ENCODE results near the gene RTN1.

Gene RTN1

DNA sequence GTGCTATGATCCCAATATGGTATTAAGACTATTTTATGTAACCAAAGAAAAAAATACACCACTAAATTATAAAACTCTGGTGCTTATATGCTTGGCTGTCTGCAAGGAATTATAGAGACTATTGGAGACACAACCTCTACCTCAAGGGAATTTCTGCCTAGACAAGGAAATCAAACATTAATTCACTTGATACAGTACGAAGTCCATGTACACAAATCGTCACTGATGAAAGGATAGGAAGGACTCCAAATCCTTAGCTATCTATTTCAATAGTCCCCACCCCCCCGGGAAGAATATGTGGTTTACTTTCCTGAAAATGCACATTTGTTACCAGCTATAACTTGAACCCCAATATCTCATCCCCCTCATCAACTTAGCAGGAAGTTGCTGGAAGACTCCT, 21.9 kb downstream of the RTN1 start:
- no peak for DNase-seq

GRCh38 chr14:59847711-59848110, 22.9 kb downstream of the RTN1 start:
- DNase-seq = no peak

DNA sequence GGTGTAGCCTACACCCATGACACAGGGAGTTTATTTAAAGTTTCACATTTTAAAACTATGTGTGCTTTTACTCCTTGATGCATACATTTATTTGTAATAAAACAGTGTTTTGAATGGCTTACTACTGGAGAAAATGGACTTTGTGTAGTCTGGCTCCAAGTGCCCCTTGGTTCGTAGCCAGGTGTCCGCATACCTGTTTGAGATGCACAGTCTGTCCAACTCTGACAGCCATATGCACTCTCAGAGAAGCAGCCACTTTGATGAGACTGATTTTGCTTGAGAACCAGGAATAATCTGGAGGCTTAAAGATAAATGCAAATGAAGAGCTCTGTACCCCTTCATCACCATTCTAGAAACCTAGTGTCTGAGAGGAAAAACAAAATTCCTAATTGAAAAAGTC, 24.0 kb downstream of the RTN1 start:
- DNase-seq = no peak

DNA sequence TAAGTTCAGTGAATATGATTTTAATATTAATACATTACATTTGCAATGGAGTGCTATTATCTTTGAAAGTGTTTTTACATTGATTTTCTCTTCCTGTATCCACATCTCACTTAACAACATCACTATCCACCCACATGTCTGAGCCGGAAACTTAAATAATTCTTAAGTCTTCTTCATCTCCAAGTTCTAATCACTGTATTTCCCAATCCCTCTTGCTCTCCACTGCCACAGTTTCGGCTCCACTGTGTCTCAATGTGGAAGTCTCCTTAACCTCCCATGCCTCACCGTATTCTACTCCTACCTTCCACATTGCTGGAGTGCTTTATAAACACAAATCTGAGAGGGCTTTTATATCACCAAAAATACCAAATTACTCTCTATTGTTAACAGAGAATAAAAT, 25.3 kb downstream of the RTN1 start:
- DNase-seq = no peak

GRCh38 chr14:59844186-59844812, 26.3 kb downstream of the RTN1 start:
- no peak for DNase-seq

DNA sequence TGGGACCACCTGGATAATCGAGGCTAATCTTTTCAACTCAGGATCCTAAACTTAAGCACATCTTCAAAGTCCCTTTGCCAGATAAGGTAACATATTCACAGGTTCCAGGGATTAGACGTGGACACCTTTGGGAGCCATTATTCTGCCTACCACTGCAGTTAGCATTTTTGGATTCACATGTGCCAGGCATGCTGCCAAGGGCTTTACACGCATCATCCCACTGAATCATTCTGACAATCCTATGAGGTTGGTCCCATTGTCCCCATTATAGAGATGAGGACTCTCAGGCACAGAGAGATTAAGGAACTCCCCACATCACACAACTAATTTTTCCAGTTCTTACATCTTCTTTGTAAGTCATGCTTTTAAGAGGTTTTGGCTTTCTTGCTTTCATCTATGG, 34.5 kb downstream of the RTN1 start:
- no peak for DNase-seq

GRCh38 chr14:59832653-59833294, 37.8 kb downstream of the RTN1 start:
- DNase-seq = no peak

DNA sequence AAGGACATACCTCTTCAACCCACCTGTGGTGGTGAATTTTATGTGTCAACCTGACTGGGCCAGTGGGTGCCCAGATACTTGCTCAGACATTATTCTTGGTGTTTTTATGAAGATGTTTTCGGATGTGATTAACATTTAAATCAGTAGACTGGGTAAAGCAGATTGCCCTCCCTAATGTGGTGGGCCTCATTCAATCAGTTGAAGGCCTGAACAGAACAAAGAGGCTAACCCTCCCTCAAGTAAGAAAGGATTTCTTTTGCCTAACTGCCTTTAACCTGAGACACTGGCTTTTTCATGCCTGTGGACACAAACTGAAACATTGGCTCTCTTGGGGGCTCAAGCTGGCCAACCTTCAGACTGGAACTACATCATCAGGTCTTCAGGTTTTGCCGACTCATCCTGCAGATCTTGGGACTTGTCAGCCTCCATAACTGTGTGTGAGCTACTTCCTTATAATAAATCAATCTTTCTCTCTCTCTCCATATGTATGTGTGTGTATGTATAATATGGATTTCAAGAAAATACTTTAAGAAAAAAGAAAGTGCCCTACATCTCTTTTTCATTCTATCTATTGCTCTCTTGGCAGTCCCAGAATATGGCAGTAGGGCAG, 39.4 kb downstream of the RTN1 start:
- no peak for DNase-seq

DNA sequence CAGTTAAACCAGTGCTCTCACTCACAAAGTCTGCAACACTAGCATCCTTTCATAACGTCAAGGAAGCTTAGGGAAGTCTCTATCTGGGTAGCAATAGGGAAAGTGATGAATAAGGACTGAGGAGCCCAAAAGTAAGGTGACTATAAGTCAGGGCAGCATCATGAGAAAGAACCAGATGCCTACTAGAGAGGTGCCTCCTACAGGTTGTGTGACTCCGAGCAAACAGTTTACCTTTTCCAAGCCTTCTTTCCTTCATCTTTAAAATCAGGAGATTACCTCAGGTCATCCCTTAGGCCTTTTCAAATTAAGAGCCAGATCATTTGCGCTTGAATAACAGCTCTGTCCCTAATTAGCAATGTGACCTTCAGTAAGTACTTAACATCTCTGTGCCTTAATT, 40.2 kb downstream of the RTN1 start:
- DNase-seq = no peak

DNA sequence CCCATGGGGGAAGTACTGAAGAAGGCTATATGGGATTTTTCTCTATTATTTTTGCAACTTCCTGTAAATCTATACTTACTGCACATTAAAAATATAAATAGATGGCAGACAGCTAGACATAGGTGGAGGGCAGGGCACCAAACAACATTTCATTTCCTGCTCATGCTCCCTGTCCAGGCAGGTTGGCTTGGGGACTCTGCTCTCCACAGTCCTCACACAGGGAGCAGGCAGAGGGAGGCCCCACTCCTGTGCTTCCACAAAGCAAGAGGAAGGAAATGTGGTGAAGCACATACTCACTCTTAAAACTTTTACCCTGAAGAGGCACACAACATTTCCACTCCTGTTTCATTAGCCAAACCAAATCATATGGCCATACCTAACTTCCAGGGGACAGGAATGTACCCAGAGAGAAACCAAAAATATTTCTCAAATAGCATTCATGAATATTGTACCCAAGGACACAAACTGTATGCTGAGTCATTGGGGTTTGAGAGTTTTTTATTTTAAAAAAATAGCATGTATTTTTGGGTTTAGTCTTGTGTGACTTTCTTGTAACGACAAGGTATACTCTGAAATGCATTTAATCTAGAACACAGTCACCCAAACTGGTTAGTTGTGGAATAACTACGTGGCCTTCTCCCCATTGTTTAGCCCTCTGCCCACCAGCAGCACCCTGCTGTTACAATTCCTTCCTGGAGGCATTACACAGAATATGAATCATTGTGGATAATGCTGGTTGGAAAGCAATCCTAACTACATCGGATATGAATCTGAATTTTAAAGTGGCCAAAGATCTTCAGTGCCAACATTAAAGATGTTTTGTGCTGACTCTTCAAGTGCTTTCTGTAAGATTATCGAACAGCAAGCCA, 40.9 kb downstream of the RTN1 start:
- no peak for DNase-seq

DNA sequence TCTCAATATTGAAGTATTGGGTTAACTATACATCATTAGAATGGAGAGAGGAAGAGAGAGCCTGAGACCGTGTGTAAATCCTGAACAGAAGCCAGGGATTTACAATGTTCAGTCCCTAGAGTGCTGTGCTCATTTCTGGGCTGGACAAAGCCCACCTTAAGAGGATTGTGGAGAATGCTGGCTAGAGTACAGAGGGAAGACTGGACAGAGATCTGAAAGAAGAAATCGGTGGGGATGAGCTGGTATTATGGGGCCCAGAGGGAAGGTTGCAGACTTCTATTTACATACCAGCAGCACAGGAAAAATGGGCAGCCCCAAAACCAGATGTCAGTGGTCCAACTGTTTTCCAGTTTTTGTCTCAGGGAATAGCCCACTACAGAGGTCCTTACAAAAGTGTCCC, 42.3 kb downstream of the RTN1 start:
- no peak for DNase-seq

GRCh38 chr14:59827401-59827800, 43.2 kb downstream of the RTN1 start:
- no peak for DNase-seq

DNA sequence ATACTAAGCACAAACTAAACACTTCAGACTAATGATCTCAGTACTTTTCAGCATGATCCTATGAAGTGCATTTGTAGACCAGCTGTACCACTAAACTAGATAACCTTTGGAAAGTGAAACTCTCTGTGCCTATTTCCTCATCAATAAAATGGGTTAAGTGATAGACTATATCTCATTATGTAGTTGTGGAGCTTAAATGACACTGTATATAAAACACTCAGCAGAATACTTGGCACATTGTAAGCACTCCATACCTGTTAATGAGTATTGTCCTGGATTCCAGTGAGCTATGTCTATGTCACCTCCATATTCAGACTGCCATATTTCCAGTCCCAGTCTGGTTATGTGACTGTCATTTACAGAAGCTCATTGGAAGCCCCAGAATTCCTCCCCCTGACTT, 44.4 kb downstream of the RTN1 start:
- DNase-seq = no peak

DNA sequence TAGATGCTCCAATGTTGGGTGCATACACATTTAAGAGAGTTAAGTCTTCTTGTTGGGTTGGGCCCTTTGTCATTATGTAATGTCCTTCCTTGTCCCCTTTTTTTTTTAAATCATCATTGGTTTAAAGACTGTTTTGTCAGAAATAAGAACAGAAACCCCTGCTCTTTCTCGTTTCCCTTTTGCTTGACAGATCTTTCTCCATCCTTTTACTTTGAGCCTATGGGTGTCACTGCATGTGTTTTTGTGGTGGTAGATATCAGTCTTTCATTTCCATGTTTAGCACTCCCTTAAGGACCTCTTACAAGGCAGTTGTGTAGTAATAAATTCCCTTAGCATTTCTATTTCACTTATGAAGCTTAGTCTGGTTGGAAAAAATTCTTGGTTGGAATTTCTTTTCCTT, 47.4 kb downstream of the RTN1 start:
- no peak for DNase-seq

GRCh38 chr14:59819446-59820088, 51.0 kb downstream of the RTN1 start:
- DNase-seq = no peak

- DNase-seq = no peak
These were observed 53.6 kb downstream of the RTN1 start for GRCh38 chr14:59816941-59817340.

GRCh38 chr14:59814988-59815387, 55.6 kb downstream of the RTN1 start:
- DNase-seq = no peak

DNA sequence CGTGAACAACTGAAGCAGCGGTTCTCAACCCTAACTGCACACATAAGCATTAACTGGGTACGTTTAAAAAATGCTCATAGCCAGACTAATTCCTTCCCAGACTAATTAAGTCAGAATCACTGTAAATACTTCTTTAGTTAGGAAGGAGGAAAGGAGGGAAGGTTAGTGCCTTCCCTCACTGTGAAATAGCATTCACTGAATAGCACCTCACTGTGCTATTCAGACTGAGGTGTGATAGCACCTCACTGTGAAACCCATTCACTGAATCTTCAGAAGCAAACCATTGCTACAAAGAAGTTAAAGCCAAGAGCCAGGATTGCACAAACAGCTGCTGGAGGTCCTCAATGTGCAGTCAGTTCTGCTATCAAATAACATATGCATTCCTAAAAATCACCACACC, 58.8 kb downstream of the RTN1 start:
- DNase-seq = no peak

GRCh38 chr14:59811073-59811472, 59.5 kb downstream of the RTN1 start:
- no peak for DNase-seq

DNA sequence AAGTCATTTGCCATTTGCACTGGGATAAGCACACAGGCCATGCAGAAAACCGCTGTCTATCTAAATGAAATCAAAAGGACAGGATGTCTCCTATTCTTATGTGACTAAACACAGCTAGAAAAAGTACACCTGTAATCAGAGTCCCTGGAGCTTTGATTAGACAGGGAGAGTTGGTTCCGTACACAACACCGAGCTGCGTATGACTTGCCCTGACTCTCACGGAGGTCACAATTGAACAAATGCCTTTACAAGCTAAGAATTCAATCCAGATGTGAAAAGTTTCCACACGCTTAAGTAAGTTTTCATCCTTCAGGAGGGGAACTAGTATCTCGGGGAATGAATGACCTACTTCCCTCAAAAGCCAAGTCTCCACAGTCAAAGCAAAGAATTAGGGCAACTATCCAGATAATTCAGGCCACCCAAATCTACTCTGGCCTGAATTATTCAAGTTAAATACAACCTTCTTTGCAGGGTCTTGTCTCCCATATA, 67.5 kb downstream of the RTN1 start:
- DNase-seq = no peak

- no peak for DNase-seq
These were observed 82.4 kb downstream of the RTN1 start for GRCh38 chr14:59788176-59788575.

DNA sequence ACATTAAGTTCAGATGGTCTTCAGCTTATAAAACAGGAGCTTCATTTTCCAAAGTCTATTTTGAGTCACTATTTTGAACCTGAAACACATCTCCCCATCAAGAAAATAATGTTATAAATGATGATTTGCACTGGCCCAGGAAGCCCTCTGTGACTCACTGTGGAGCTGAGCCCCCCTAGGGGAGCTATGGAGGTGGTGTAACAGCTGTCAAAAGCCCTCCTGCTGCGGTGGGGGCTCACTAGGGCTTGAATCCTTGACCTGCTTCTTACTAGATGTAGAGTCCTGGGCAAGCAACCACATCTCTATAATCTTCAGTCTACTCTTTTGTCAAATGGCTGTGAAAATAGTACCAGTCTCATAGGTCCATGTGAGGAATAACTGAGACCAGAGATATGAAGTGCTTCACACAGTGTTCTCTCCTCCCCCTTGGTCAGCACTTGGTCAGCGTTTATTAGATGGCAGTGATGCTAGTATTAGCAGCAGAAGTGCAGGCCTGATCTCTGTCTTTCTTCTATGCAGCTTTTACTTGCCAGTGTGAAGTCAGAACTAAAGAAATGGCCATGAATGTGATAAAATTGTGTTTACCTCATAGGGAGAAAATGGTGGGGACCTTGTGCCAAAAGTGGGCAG, 83.4 kb downstream of the RTN1 start:
- no peak for DNase-seq

DNA sequence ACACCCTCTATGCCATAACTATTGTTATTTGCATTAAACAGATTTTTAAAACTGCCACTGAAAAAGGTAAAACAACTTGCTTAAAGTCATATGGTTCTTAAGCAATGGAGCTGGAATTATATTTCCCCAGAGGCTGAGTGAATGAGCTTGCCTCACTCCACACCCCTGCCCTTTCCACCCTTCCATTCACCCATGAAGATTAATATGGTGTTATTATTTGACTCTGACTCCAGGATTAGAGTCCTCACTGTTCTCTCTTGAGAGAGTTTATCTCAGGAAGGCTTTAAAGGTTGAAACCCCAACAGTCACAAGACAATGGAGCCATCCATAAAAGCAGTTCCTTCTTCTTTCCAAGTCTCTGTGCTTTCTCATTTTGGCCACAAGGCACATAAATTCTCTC, 84.9 kb downstream of the RTN1 start:
- no peak for DNase-seq

Measured in NCI-H345 (cell line).